GM12878 (cell line): ENCODE measurements around the gene ULK4. TPM values are rescaled to one million over a fixed set of nuclear protein-coding genes. Genes with fewer than 3 reads are reported as not detected.

ENCODE experiments used
- ATAC-seq: fragments of 200-7000 bp; cut with Tn5 transposase; 3 replicates; pipeline ENCODE4 v1.9.1; 2020; ENCODE audit warnings: mild to moderate bottlenecking, moderate library complexity
- BruUV-seq: library from RNA; stranded (reverse); fragments of 400-500 nt; replicated peaks from 2 replicates; lab custom pipeline; 2021; lab: Mats Ljungman, UMichigan
- CTCF ChIA-PET: fragments of 300-600 bp; sonication (Branson Sonifier 250); formaldehyde crosslinking; extraction: SDS; loops from one replicate; lab custom pipeline; 2021; ENCODE audit warnings: inconsistent platforms; lab: Yijun Ruan, JAX
- POLR2A ChIA-PET: fragments of 350-600 bp; formaldehyde crosslinking; extraction: SDS; loops from one replicate; lab custom pipeline; 2021; ENCODE audit warnings: inconsistent platforms; lab: Charles Lee
- RAD21 ChIA-PET: fragments of 300-600 bp; sonication (Branson Sonifier 250); formaldehyde crosslinking; loops from one replicate; lab custom pipeline; 2023; ENCODE audit warnings: antibody characterized with exemption; ENCODE audit not compliant: unreplicated experiment; lab: Charles Lee
- SMC1A ChIA-PET: fragments of 300-600 bp; sonication (Branson Sonifier 250); formaldehyde crosslinking; loops from one replicate; lab custom pipeline; 2023; ENCODE audit not compliant: unreplicated experiment, uncharacterized antibody; lab: Charles Lee
- DNase-seq: peaks from one replicate; pipeline ENCODE4 v3.0.0-alpha.2; 2011; ENCODE audit warnings: low read depth, low spot score
- FAIRE-seq: peaks from 3 replicates; lab custom pipeline; 2011; peaks lifted over from hg19 to GRCh38; lab: Jason Lieb, UNC
- H2AFZ ChIP-seq: 2 replicates; pipeline ENCODE4 v1.6.0; 2011; ENCODE audit warnings: low read depth, low read length, control low read depth; ENCODE audit not compliant: control insufficient read depth
- H3K27ac ChIP-seq: 2 replicates; pipeline ENCODE4 v1.5.1; 2011; ENCODE audit warnings: control low read depth; ENCODE audit not compliant: control insufficient read depth, insufficient read depth
- H3K27me3 ChIP-seq, 2 experiments: replicated peaks in 1 of 2; 2 replicates each; pipeline versions ENCODE4 v1.6.0 to v1.6.1; 2011; ENCODE audit warnings: low read length in 1 of 2; ENCODE audit not compliant: control insufficient read depth in 2 of 2, insufficient read depth in 2 of 2
- H3K36me3 ChIP-seq, 2 experiments: 2 replicates each; pipeline ENCODE4 v1.5.1; 2011; ENCODE audit warnings: low read length in 1 of 2; ENCODE audit not compliant: control insufficient read depth in 2 of 2, insufficient read depth in 2 of 2
- H3K4me1 ChIP-seq: 2 replicates; pipeline ENCODE4 v1.6.1; 2011; ENCODE audit warnings: mild to moderate bottlenecking, low read length, moderate library complexity, mixed read lengths; ENCODE audit not compliant: control insufficient read depth, insufficient read depth
- H3K4me2 ChIP-seq: 2 replicates; pipeline ENCODE4 v1.6.0; 2011; ENCODE audit warnings: control low read depth; ENCODE audit not compliant: control insufficient read depth, insufficient read depth
- H3K4me3 ChIP-seq: fragments of 200-600 bp; sonication (generic); 2 replicates; pipeline ENCODE4 v1.5.1; 2016
- H3K79me2 ChIP-seq: 2 replicates; pipeline ENCODE4 v1.6.0; 2011; ENCODE audit warnings: low read length; ENCODE audit not compliant: control insufficient read depth, insufficient read depth
- H3K9ac ChIP-seq: 2 replicates; pipeline ENCODE4 v1.8.0; 2011; ENCODE audit warnings: low read length, control low read depth, mixed read lengths; ENCODE audit not compliant: control insufficient read depth, insufficient read depth
- H3K9me3 ChIP-seq: replicated peaks from 3 replicates; pipeline ENCODE4 v1.5.1; 2011; ENCODE audit warnings: mild to moderate bottlenecking, low read length; ENCODE audit not compliant: control insufficient read depth, insufficient read depth
- H4K20me1 ChIP-seq: 2 replicates; pipeline ENCODE4 v1.6.0; 2011; ENCODE audit not compliant: control insufficient read depth, insufficient read depth
- CHD4 ChIP-seq: fragments of 200-600 bp; sonication (generic); IDR thresholded peaks from 2 replicates; pipeline ENCODE4 v1.6.1; 2016; ENCODE audit warnings: mild to moderate bottlenecking
- EGR1 ChIP-seq, 2 experiments: IDR thresholded peaks; 1 replicate in 1 of 2; 2 replicates in 1 of 2; pipeline ENCODE4 v1.6.1; 2011 to 2012; ENCODE audit warnings: low read depth in 2 of 2, low read length in 2 of 2, borderline replicate concordance in 1 of 2, mild to moderate bottlenecking in 1 of 2, moderate library complexity in 1 of 2
- SPI1 ChIP-seq: IDR thresholded peaks from 2 replicates; pipeline ENCODE4 v1.6.1; 2011; ENCODE audit warnings: low read depth, mild to moderate bottlenecking, low read length, moderate library complexity, borderline replicate concordance; ENCODE audit not compliant: insufficient read depth
- WGBS: methylation state at CpG from one replicate; pipeline ENCODE4 v1.1.6; 2016; ENCODE audit warnings: low lambda C conversion rate; ENCODE audit not compliant: insufficient replicate concordance, insufficient coverage; ENCODE audit errors: missing lambda C conversion rate; 5-methylcytosine and 5-hydroxymethylcytosine counted together
- in situ Hi-C: fragments of 300-500 bp; cut with MboI; formaldehyde crosslinking; loops from 9 replicates; pipeline ENCODE4 v1.14.3; 2018; ENCODE audit warnings: mixed read lengths
- intact Hi-C: fragments of 100-400 bp; cut with micrococcal nuclease; formaldehyde crosslinking; loops from one replicate; pipeline ENCODE4 v1.14.2; 2022; ENCODE audit not compliant: unreplicated experiment
- polyA plus RNA-seq, 11 experiments: library from polyadenylated mRNA; depleted of rRNA in 4 of 11; unstranded in 6 of 11; stranded (reverse) in 5 of 11; fragments of >200 nt; fragmentation: Nextera tagmentation in 4 of 11; fragmentation: Illumina TruSeq in 1 of 11; extraction: Ambion mirVana in 4 of 11; extraction: Trizol in 1 of 11; gene quantifications; 1 replicate in 1 of 11; 2 replicates in 10 of 11; pipeline versions ENCODE4 v1.2.1 to v1.2.3, GENCODE V29; 2011 to 2016; ENCODE audit warnings: inconsistent platforms in 2 of 11, missing spikeins in 2 of 11, low read depth in 1 of 11
- total RNA-seq, 4 experiments: library from RNA; depleted of rRNA in 3 of 4; stranded (reverse); fragments of >200 nt in 3 of 4; fragmentation: Illumina TruSeq in 1 of 4; extraction: Trizol in 1 of 4; gene quantifications; 2 replicates each; pipeline versions ENCODE4 v1.2.1 to v1.2.3, GENCODE V29; 2013 to 2021

The ULK4 gene
- total and polyA plus RNA-seq, 10 of the 15 experiments (the other 5 are each of a cell fraction or from before 2014, with no cell fraction given): 3.5 to 7.6 (median 6.3) TPM

DNA sequence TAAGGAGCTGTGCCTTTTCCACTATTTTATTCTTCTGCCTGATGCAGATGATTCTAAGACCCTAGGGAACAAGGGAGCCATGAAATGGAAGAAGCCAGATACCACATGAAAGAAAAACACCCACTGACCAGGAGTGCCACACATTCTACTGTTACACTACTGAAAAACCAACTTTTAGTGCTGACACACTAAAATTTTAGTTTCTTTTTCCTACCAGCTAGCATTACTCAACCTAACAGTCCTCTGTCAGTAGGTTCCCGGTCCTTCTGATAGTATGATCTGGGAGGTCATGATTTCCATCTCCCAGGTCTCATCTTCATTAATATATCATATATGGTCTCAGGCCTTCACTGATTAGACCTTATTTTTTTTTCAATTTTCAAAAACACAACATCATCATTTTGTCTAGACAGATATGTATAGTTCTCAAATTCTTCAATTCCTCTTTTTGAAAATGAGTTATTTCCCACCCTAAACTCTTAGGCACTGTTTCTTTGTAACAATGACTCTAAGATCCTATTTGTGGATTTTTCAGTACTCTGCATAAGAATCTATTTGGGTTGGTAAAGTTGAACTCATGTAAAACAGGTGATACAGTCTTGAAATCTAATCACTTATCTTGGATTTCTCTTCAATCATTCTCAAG, 440.8 kb downstream of the ULK4 start:
- H3K9me3 ChIP-seq: no peaks in the 10 kb centered on the region
- POLR2A ChIA-PET: no interaction called here
- 60% methylated on average over 1 of the region's 1 CpG for WGBS
- FAIRE-seq (peak; percentile 65), DNase-seq (no peak), ATAC-seq (no peak)
- H3K4me1 ChIP-seq: peaks cover 39% of the 10 kb centered on the region
- no peaks in the 10 kb centered on the region for H4K20me1 ChIP-seq
- in situ Hi-C loops (no loop called here), intact Hi-C loops (no loop called here)
- SMC1A ChIA-PET: no interaction called here
- H3K9ac ChIP-seq: no peak overlapping the region
- H2AFZ ChIP-seq: no peak overlapping the region
- no TSS peak for BruUV-seq
- no peaks in the 10 kb centered on the region for H3K36me3 ChIP-seq
- CTCF ChIA-PET: no interaction called here
- peak; percentile 44; the same call in 1 of the 2 replicates for TF ChIP-seq SPI1
- TF ChIP-seq EGR1 (IDR thresholded peaks at IDR 0.05; ENCODE audit: borderline replicate concordance in 1 of 2, low read depth in 2 of 2, low read length in 2 of 2): no peak
- TF ChIP-seq CHD4: no peak
- no peak overlapping the region for H3K4me3 ChIP-seq
- no peaks in the 10 kb centered on the region for H3K79me2 ChIP-seq
- no peaks in the 10 kb centered on the region for H3K27me3 ChIP-seq
- 0 out of 2 replicates have a peak overlapping the region, but pooled peaks have one; percentile 28 for H3K4me2 ChIP-seq
- H3K27ac ChIP-seq: no peak overlapping the region
- RAD21 ChIA-PET: no interaction called here

GRCh38 chr3:41519746-41520145, 442.2 kb downstream of the ULK4 start:
- WGBS: 97% methylated on average over 2 of the region's 2 CpGs
- no peaks in the 10 kb centered on the region for H3K9me3 ChIP-seq
- CTCF ChIA-PET: no interaction called here

More at GRCh38 chr3:41519746-41520145, 442.2 kb downstream of the ULK4 start:
- Histone ChIP-seq H3K79me2 (no peaks in the 10 kb centered on the region), H2AFZ (no peak overlapping the region), H3K4me2 (no peak overlapping the region), H4K20me1 (no peaks in the 10 kb centered on the region), H3K4me1 (peaks cover 27% of the 10 kb centered on the region), H3K4me3 (no peak overlapping the region), H3K27me3 (no peaks in the 10 kb centered on the region), H3K27ac (no peak overlapping the region), H3K36me3 (no peaks in the 10 kb centered on the region), H3K9ac (no peak overlapping the region)
- no peak for ATAC-seq
- no peak for FAIRE-seq
- DNase-seq: no peak
- no peak for TF ChIP-seq SPI1
- POLR2A ChIA-PET: no interaction called here
- BruUV-seq: no TSS peak
- SMC1A ChIA-PET: no interaction called here
- in situ Hi-C loops (no loop called here), intact Hi-C loops (no loop called here)
- RAD21 ChIA-PET: no interaction called here
